SKM-1 treated with dmso at 0.1 percent for 144 hours (cell line): ENCODE data around the gene POP5.
A peak's percentile ranks its signal among the peaks of the same experiment; 100 is the strongest.
"Not testable (repeated sequence)": the region's sequence is repeated elsewhere in the genome, so short reads cannot be mapped to it uniquely, and the experiment has no call there.

Experiments used
- DNase-seq: peaks from one replicate; lab custom pipeline; 2025; ENCODE audit not compliant: unreplicated experiment; lab: John Stamatoyannopoulos, UW

POP5 gene

GRCh38 chr12:120580787-120581723 lies at the start of gene POP5:
Gene POP5 (minus strand): TSS chr12:120581402. CDS start chr12:120581362, 40 bp downstream.
- peak; percentile 90 for DNase-seq

GRCh38 chr12:120630104-120630892 lies 49.1 kb upstream of the POP5 start:
- no peak for DNase-seq

- DNase-seq: no peak
Measured at GRCh38 chr12:120628919-120629318, 47.7 kb upstream of the POP5 start.

GRCh38 chr12:120625557-120626419 lies 44.6 kb upstream of the POP5 start:
- no peak for DNase-seq

GRCh38 chr12:120620624-120621023 lies 39.4 kb upstream of the POP5 start:
- no peak for DNase-seq

GRCh38 chr12:120618954-120619615 lies 37.9 kb upstream of the POP5 start:
- no peak for DNase-seq

- not testable (repeated sequence) for DNase-seq
Measured at GRCh38 chr12:120617767-120618166, 36.6 kb upstream of the POP5 start.

- DNase-seq: not testable (repeated sequence)
Measured at GRCh38 chr12:120617193-120617592, 36.0 kb upstream of the POP5 start.

GRCh38 chr12:120614848-120615247 lies 33.6 kb upstream of the POP5 start:
- no peak for DNase-seq

GRCh38 chr12:120611534-120611933 lies 30.3 kb upstream of the POP5 start:
- not testable (repeated sequence) for DNase-seq

GRCh38 chr12:120610560-120610959 lies 29.4 kb upstream of the POP5 start:
- DNase-seq: no peak

GRCh38 chr12:120602416-120602815 lies 21.2 kb upstream of the POP5 start:
- peak; percentile 71 for DNase-seq

- DNase-seq: no peak
Measured at GRCh38 chr12:120599672-120600552, 18.7 kb upstream of the POP5 start.

GRCh38 chr12:120598674-120599463 lies 17.7 kb upstream of the POP5 start:
- DNase-seq: no peak

GRCh38 chr12:120597861-120598260 lies 16.7 kb upstream of the POP5 start:
- no peak for DNase-seq

- DNase-seq: no peak
Measured at GRCh38 chr12:120596901-120597300, 15.7 kb upstream of the POP5 start.

- DNase-seq: no peak
Measured at GRCh38 chr12:120592121-120593049, 11.2 kb upstream of the POP5 start.
